ENCODE data around the gene CDC45.

CDC45 gene

GRCh38 chr22:19448076-19448607 is 31.6 kb upstream of the CDC45 start:
- DNase-seq (ENCODE audit: low read depth), result peak; percentile 7

DNA sequence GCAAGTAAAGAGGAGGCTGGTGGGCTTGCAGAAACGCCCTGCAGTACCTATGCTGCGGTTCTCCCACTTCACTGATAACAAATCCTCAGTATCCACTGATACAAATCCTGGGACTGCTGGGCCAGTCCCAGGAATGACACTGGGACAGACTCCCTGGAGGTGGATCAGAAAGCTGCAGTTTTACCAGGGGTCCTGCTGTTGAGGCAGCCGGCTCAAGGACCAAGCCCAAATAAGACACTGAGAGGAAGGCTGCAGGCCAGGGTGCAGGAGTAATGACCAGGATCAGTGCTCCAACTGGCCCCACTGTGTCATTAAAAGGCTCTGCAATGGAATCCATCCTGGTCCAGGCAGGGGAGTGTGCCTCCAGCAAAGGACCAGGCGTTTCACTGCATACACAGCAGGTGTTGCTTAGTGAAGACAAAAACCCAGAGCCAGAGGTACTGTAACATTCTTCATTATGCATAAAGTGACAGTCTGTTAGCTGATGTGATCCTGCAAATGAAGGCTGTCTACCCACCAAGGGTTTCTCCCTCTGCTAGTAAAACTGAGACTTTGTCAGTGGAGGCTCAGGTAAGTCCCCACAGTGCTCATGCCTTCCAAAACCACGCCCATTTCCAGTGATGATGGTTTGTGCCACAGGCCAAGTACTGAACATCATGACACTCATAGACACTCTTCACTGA is 30.8 kb upstream of the CDC45 start:
- no peak for DNase-seq (ENCODE audit: low read depth)

DNA sequence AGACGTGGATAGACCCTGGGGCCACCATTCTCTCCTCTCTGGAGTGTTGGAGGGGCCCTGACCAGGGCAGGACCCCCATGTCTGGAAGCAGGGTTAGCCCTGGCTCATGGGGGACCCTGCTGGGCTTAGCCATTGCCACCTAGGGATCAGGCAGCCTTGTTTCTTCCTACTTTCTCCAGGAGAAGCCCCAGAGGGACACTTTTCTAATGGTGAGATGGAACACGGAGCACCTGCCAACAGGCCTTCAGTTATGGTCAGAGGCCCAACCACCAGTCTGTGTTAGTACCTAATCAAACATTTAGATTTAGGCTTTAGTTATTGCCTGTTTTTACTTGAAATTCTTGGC is 30.3 kb upstream of the CDC45 start:
- DNase-seq (ENCODE audit: low read depth), result no peak

DNA sequence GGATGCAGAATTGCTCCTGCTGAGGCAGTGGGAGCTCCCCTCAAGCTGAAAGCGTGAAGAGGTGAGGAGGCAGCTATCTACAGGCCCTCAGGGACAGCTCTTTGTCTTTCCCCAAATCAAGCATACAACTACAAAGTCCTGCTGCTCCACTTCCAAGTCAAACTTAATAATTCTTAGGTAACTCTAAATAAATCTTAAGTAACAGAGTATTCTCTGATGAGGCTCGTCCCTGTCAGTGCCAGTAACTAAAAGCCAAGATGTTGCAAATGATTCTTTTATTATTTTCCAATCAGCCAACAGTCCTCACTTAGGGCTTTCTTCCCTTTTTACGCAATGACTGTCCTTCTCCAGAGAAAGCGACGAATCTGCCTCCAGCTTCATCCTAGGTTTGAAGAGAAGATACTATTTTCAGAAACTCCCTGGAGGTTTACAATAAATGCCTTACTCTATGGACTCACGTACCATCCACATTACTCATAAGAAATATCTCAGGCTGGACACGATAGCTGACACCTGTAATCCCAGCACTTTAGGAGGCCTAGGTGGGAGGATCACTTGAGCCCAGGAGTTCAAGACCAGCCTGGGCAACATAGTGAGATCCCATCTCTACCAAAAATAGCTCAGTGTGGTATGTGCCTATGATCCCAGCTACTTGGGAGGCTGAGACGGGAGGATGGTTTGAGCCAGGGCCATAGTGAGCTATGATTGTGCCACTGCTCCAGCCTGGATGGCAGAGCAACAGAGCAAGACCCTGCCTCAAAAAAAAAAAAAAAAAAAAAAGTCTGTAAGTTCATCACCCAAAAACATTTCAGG is 29.2 kb upstream of the CDC45 start:
- DNase-seq (ENCODE audit: low read depth), result no peak

DNA sequence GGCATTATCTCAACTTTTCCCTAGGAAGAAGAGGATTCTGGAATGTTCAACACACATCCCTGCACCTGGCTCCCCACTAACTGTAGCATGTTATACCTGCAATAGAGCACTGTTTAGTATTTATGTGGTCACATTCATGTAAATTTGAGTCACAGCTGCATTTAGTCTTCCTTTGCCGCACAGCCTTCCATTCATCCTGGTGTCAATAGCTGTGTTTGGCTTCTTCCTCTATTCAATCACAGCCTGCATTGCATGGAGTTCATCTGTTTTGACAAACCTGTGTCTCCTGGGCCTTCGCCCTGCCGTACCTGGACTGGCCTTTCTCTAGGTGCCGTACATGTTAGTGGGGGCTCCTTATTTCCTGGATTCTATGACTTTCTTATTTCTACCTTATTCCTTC is 28.1 kb upstream of the CDC45 start:
- no peak for DNase-seq (ENCODE audit: low read depth)

DNA sequence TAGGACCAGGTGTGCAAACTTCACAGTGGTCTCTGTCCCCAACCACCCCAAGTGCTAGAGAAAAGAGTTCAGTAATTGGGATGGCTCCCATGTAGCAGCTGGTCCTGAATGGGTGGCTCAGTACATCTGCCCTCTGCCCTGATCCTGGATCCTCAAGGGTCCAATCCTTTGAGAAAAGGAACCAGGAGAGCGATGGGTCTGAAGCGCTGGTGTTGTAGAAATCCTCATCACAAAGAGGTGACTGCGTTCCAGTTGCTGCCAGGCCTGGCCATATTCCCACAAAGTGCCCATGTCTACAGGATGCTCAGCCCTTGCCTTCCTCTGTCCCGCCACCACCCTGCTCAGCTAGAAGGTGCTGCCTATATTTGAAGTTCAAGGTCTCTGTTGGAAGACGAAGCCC is 26.0 kb upstream of the CDC45 start:
- DNase-seq (ENCODE audit: low read depth), result no peak

GRCh38 chr22:19454156-19454555 is 25.6 kb upstream of the CDC45 start:
- no peak for DNase-seq (ENCODE audit: low read depth)

DNA sequence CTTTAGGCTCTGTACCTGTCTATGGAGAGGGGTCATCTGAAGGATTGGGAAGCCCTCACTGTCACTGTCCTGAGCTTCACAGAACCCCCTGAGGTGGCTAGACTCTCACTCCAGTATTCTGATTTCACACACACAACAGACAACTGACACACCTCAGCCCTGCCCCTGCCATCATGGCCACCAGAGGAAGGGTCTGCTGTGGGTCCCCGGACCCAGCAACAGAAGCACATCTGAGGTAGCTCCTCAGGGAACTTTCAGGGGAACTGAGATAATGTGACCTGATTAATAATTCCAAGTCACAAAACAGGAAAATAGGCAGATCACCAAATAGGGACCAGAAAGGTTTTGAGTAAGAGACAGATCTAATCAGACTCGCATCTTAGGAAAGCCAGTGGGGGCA is 24.7 kb upstream of the CDC45 start:
- no peak for DNase-seq (ENCODE audit: low read depth)

DNA sequence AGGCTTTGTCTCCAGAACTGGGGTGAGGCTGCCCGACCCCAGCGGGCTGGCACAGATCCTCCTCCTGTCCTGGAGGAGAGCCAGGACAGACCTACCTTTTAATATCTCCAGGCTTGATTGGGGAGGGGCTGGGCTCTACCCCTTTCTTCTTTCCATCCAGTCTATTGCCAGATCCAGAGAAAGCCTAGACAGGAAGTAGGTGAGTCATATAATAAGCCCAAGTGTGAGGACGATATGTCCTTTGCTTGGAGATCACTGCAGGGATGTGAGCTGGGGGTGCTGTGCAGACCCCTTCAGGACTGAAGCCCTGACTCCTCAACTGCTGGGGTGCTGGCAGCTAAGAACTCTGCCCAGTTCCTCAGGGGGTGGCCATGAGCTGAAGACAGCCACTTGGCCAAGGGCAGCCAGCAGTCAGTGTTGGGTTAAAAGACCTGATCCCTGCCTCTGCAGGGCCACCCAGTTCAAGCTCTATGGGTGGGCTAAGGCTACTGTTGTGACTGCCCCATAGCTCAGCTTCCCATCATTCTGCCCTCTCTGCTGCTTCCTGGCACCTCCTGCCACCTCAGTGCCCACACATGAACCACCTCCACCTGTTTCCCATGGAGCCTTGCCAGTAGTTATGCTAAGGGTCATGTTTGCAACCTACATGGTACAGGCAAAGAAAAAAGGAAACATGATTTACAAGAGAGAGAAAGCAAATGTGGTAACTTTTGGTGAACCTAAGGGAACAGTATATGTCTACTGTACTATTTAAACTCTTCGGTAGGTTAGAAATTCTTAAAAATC is 23.9 kb upstream of the CDC45 start:
- no peak for DNase-seq (ENCODE audit: low read depth)

DNA sequence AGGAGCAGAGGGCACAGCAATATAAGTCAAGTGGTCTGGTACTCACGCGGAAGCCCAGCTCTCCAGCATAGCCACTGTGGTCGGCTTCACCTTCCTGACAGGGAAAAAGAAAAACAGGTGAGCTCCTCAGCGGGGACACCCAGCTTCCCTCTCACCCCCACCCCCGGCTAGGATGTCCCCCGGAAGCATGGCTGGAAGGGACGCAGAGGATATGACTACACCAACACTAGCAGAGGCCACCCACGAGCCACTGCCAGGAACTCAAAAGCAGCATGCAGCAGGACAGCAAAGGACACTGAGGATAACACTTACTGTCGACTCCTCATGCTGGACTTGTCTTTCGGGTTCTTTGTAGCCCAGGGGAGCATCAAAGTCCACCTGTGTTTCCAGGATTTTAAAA is 23.2 kb upstream of the CDC45 start:
- DNase-seq (ENCODE audit: low read depth), result no peak

GRCh38 chr22:19457828-19458428 is 21.8 kb upstream of the CDC45 start:
- DNase-seq (ENCODE audit: low read depth), result no peak

DNA sequence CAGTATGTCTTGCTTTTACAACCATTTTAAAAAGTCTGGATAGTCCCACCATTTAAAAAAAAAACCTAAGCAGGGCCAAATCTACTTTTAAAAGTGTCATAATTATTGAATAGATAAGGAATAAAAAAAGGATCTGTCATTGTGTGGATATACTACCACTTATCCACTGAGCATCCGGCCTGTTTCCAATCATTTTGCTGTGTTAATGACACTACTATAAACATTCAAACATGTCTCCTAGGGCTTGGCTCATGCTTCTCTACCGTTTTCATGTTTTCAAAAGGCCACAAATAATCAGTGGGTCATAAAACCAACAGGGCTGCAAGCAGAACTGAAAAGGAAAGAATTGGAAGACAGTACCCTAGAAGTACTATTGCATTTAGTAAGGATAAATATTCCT is 19.7 kb upstream of the CDC45 start:
- no peak for DNase-seq (ENCODE audit: low read depth)

GRCh38 chr22:19461506-19461905 is 18.2 kb upstream of the CDC45 start:
- no peak for DNase-seq (ENCODE audit: low read depth)

GRCh38 chr22:19463008-19463407 is 16.7 kb upstream of the CDC45 start:
- no peak for DNase-seq (ENCODE audit: low read depth)

- DNase-seq (ENCODE audit: low read depth), result no peak
These were observed 15.9 kb upstream of the CDC45 start for GRCh38 chr22:19463491-19464469.

DNA sequence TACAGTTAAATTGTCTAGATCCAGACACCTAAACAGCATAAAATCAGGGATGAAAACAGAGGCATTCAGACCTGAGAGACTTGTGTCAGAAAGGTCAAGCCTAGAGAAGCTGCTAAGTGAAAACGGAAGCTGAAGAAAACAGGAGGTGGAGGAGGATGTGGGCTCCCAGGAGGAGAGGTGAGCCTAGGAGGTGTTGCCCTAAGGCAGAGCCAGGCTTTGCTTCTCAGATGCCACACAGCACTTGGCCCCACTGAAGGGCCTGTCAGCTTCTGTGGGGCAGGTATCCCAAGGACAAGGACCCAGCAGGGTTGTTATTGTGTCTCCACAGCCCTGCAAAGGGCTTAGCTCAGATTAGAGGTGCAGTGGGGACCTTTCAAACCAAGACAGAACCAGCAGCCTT is 15.2 kb upstream of the CDC45 start:
- no peak for DNase-seq (ENCODE audit: low read depth)

- DNase-seq (ENCODE audit: low read depth), result no peak
These were observed 14.7 kb upstream of the CDC45 start for GRCh38 chr22:19464975-19465374.

- DNase-seq (ENCODE audit: low read depth), result no peak
These were observed 13.5 kb upstream of the CDC45 start for GRCh38 chr22:19466126-19466716.

DNA sequence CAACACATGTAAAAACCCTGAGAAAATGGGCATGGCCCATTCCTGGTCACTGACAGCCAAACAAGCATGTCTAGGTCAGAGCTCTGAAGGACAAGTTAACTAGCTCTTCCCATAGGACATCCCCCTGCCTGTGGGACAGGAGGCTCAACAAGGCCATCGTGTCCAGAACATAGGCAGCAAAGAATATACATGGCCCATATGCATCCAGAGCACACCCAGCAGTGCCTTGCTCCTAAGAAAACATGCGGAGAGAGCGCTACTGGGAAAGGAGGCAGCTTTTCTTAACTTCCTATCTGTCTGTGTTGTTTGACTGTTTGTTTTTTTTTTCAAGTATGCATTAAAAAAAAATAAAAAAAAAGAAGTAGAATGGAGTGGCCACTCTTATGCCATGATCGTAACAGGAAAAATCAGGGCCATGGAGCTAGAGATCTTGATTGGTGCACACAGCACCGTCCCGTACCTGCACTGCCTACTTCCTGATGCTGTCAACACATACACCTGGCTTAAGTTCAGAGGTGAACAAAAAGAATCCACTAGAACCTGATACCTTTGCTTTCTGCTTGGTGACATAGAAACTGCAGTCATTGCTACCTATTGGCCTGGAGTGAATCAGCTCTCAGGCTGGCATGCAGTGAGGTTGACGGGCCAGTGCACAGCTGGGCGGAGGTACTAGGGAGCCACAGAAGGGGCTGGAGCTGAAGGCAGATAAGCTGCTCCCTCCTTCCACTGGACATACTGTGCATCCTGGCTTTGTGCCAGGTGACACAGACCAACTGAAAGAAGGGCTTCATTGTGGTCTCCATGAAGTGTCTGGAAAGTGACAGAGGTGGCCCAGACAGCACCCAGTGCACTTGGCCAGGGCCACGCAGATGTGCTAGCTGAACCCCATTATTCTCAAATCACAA is 12.6 kb upstream of the CDC45 start:
- no peak for DNase-seq (ENCODE audit: low read depth)

- DNase-seq (ENCODE audit: low read depth), result no peak
These were observed 11.8 kb upstream of the CDC45 start for GRCh38 chr22:19467912-19468311.

All from T follicular helper cell (primary cell).